ENCODE data around the gene NAA40. TPM values are rescaled to one million over a fixed set of nuclear protein-coding genes. Genes with fewer than 3 reads are reported as not detected.

NAA40 gene
- total RNA-seq, 1 experiment from 2014 or later, result 44.4 TPM

DNA sequence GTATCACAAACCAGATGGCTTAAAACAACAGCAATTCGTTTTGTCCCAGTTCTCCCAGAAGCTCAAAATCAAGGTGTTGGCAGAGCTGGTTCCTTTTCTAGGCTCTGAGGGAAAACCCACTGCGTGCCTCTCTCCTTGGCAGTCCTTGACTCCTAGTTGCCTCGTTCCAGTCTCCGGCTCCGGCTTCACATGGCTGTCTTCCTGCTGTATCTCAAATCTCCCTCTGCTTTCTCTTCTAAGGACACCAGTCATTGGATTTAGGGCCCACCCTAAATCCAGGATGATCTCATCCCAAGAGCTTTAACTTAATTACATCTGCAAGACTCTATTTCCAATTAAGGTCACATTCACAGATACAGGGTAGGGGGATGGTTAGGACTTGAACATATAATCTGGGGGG lies 9.2 kb upstream of the NAA40 start:
- H2BK12ac ChIP-seq (ENCODE audit: insufficient read length, low read depth, low read length), result no peak overlapping the region
- WGBS (ENCODE audit: extremely low coverage, insufficient read length, low lambda C conversion rate), result no CpG with 5 or more reads among the region's 5 CpGs

More for the DNA sequence above, 9.2 kb upstream of the NAA40 start:
- Histone ChIP-seq H3K9ac (ENCODE audit: extremely low read depth, insufficient read length, low read length) (no peak overlapping the region), H3K27me3 (ENCODE audit: insufficient read depth, low read length) (no peaks in the 10 kb centered on the region), H2BK120ac (ENCODE audit: low read depth, low read length, poor library complexity, severe bottlenecking) (no peak overlapping the region), H3K4ac (ENCODE audit: low read depth, low read length) (no peak overlapping the region), H3K56ac (ENCODE audit: insufficient read length, low read depth, low read length) (no peak overlapping the region), H2BK15ac (ENCODE audit: low read depth, low read length) (no peak overlapping the region), H3K14ac (ENCODE audit: insufficient read depth, low read length) (no peak overlapping the region), H2AK5ac (ENCODE audit: insufficient read length, low read length) (no peak overlapping the region), H4K91ac (ENCODE audit: insufficient read length, low read depth, low read length) (no peak overlapping the region), H3T11ph (ENCODE audit: low read length) (no peak overlapping the region), H3K27ac (ENCODE audit: insufficient read length, low read depth, low read length) (no peak overlapping the region), H2BK5ac (ENCODE audit: insufficient read length, low read length) (no peak overlapping the region), H3K9me3 (ENCODE audit: control insufficient read depth, low read depth, low read length) (no peaks in the 10 kb centered on the region), H3K79me1 (ENCODE audit: insufficient read depth, low read depth, low read length, poor library complexity, severe bottlenecking) (no peaks in the 10 kb centered on the region), H4K5ac (ENCODE audit: insufficient read length, low read depth, low read length) (no peak overlapping the region), H3K4me1 (ENCODE audit: insufficient read depth, low read length) (no peaks in the 10 kb centered on the region), H3K79me2 (ENCODE audit: insufficient read depth, low read length) (no peaks in the 10 kb centered on the region), H4K8ac (replicated peaks; ENCODE audit: insufficient read length, low read depth, low read length) (no peak overlapping the region), H3K18ac (ENCODE audit: insufficient read length, low read depth, low read length) (no peak overlapping the region), H2BK20ac (ENCODE audit: low read depth, low read length, poor library complexity, severe bottlenecking) (no peak overlapping the region), H3K23ac (ENCODE audit: insufficient read length, low read depth, low read length) (no peak overlapping the region), H2AFZ (ENCODE audit: low read length) (no peak overlapping the region), H3K23me2 (ENCODE audit: insufficient read length, low read depth, low read length, poor library complexity, severe bottlenecking) (no peaks in the 10 kb centered on the region), H3K4me2 (ENCODE audit: insufficient read depth, insufficient read length, low read length) (no peak overlapping the region), H4K20me1 (ENCODE audit: control insufficient read depth, insufficient read depth, insufficient read length) (no peaks in the 10 kb centered on the region)
- Mint-ChIP-seq H3K4me3 (no peak overlapping the region), H3K9me3 (no peaks in the 10 kb centered on the region), H3K36me3 (ENCODE audit: insufficient read depth in 1 of 3, low read depth in 3 of 3) (no peaks in the 10 kb centered on the region), H3K4me1 (peaks cover 6 to 12% of the 10 kb centered on the region in 2 experiments; a peak in 2 of 4 replicates), H3K27ac (no peak overlapping the region), H3K27me3 (ENCODE audit: low read depth) (peaks cover 58% of the 10 kb centered on the region)
- no peak for DNase-seq
- TF ChIP-seq CTCF (conservative IDR thresholded peaks at IDR 0.05), result no peak

All from H9 (cell line).